K562 (cell line): ENCODE data around the gene UTP14C. TPM values are rescaled to one million over a fixed set of nuclear protein-coding genes. Genes with fewer than 3 reads are reported as not detected.
A peak's percentile ranks its signal among the peaks of the same experiment; 100 is the strongest.

ENCODE experiments used
- ATF3 ChIP-seq, 2 experiments: fragments of 450-650 bp in 1 of 2; sonication (generic) in 1 of 2; formaldehyde crosslinking in 1 of 2; IDR thresholded peaks in 1 of 2; conservative IDR thresholded peaks in 1 of 2; 2 replicates each; pipeline versions ENCODE4 v1.6.1 to v1.8.1; 2016 to 2023; ENCODE audit warnings: mild to moderate bottlenecking in 2 of 2, moderate library complexity in 2 of 2, inconsistent platforms in 1 of 2, missing genetic modification reagents in 1 of 2
- ATF7 ChIP-seq: fragments of 450-650 bp; IDR thresholded peaks from 2 replicates; pipeline ENCODE4 v1.7.1; 2014; ENCODE audit warnings: mild to moderate bottlenecking, moderate library complexity
- CBFB ChIP-seq: sonication (generic); formaldehyde crosslinking; IDR thresholded peaks from 2 replicates; pipeline ENCODE4 v1.4.0; 2020; ENCODE audit warnings: mild to moderate bottlenecking, missing genetic modification reagents
- CBX5 ChIP-seq: IDR thresholded peaks from 2 replicates; pipeline ENCODE4 v1.6.1; 2014; ENCODE audit warnings: low read depth, borderline replicate concordance
- CEBPB ChIP-seq: fragments of 450-650 bp; IDR thresholded peaks from 2 replicates; pipeline ENCODE4 v1.6.1; 2016; ENCODE audit warnings: missing genetic modification characterization, missing compliant biosample characterization
- CREB3 ChIP-seq: fragments of 450-650 bp; conservative IDR thresholded peaks from 2 replicates; pipeline ENCODE4 v1.6.1; 2016; ENCODE audit warnings: missing genetic modification characterization, low read depth, mild to moderate bottlenecking, missing compliant biosample characterization, moderate library complexity
- DMBX1 ChIP-seq: fragments of 250-450 bp; sonication (Bioruptor Pico); IDR thresholded peaks from 2 replicates; pipeline ENCODE4 v1.8.0; 2022; ENCODE audit warnings: inconsistent platforms, mild to moderate bottlenecking, moderate library complexity, borderline replicate concordance
- EP400 ChIP-seq: fragments of 450-650 bp; IDR thresholded peaks from 2 replicates; pipeline ENCODE4 v1.6.1; 2017; ENCODE audit warnings: antibody characterized with exemption, mild to moderate bottlenecking, moderate library complexity
- FOXK2 ChIP-seq, 2 experiments: fragments of 450-650 bp; IDR thresholded peaks in 1 of 2; conservative IDR thresholded peaks in 1 of 2; 2 replicates each; pipeline ENCODE4 v1.6.1; 2016; ENCODE audit warnings: low read depth in 2 of 2, mild to moderate bottlenecking in 1 of 2
- IRF9 ChIP-seq: fragments of 450-650 bp; IDR thresholded peaks from 2 replicates; pipeline ENCODE4 v1.6.1; 2016; ENCODE audit warnings: missing biosample characterization, missing genetic modification characterization
- JUN ChIP-seq, 2 experiments: sonication (generic) in 1 of 2; formaldehyde crosslinking in 1 of 2; IDR thresholded peaks; 2 replicates each; pipeline versions ENCODE4 v1.6.1 to v1.8.0; 2012 to 2022; ENCODE audit warnings: borderline replicate concordance in 2 of 2, mild to moderate bottlenecking in 2 of 2, improper control_type of control experiment in 1 of 2, low read depth in 1 of 2, low read length in 1 of 2, missing genetic modification reagents in 1 of 2
- JUND ChIP-seq, 2 experiments: IDR thresholded peaks; 2 replicates in 1 of 2; 3 replicates in 1 of 2; pipeline ENCODE4 v1.6.1; 2011; ENCODE audit warnings: borderline replicate concordance in 2 of 2, low read depth in 2 of 2, low read length in 2 of 2, improper control_type of control experiment in 1 of 2, missing biosample characterization in 1 of 2, missing genetic modification characterization in 1 of 2, missing genetic modification reagents in 1 of 2
- MEIS2 ChIP-seq: fragments of 450-650 bp; IDR thresholded peaks from 2 replicates; pipeline ENCODE4 v1.6.1; 2014; ENCODE audit warnings: mild to moderate bottlenecking; ENCODE audit not compliant: partially characterized antibody
- POLR2AphosphoS5 ChIP-seq: IDR thresholded peaks from 2 replicates; pipeline ENCODE4 v1.6.1; 2011; ENCODE audit warnings: mild to moderate bottlenecking, low read depth, low read length, moderate library complexity; ENCODE audit not compliant: control insufficient read depth, insufficient read depth
- RAD51 ChIP-seq: fragments of 450-650 bp; IDR thresholded peaks from 2 replicates; pipeline ENCODE4 v1.7.1; 2016; ENCODE audit warnings: low read depth, mild to moderate bottlenecking, borderline replicate concordance
- SUPT5H ChIP-seq: fragments of 450-650 bp; IDR thresholded peaks from 2 replicates; pipeline ENCODE4 v1.6.1; 2016
- TFAP4 ChIP-seq: sonication (generic); formaldehyde crosslinking; IDR thresholded peaks from 2 replicates; pipeline ENCODE4 v1.8.0; 2022; ENCODE audit warnings: missing genetic modification reagents, mild to moderate bottlenecking, moderate library complexity, borderline replicate concordance
- USF1 ChIP-seq: sonication (generic); formaldehyde crosslinking; IDR thresholded peaks from 2 replicates; pipeline ENCODE4 v1.9.0; 2022; ENCODE audit warnings: mild to moderate bottlenecking, missing genetic modification reagents
- USF2 ChIP-seq: sonication (generic); formaldehyde crosslinking; IDR thresholded peaks from 2 replicates; pipeline ENCODE4 v1.5.0; 2020; ENCODE audit warnings: missing genetic modification reagents
- polyA plus RNA-seq, 8 experiments: library from polyadenylated mRNA; depleted of rRNA in 4 of 8; stranded (reverse) in 5 of 8; unstranded in 3 of 8; fragments of >200 nt; fragmentation: Nextera tagmentation in 2 of 8; fragmentation: Illumina TruSeq in 1 of 8; extraction: Ambion mirVana in 2 of 8; extraction: Trizol in 1 of 8; gene quantifications; 2 replicates each; pipeline versions ENCODE4 v1.2.1 to v1.2.3, GENCODE V29; 2011 to 2014; ENCODE audit warnings: inconsistent platforms in 1 of 8, missing spikeins in 1 of 8
- total RNA-seq, 7 experiments: library from RNA; depleted of rRNA in 6 of 7; stranded (reverse); fragments of >200 nt in 6 of 7; fragmentation: Illumina TruSeq in 2 of 7; extraction: Trizol in 2 of 7; gene quantifications; 2 replicates each; pipeline versions ENCODE4 v1.2.1 to v1.2.3, GENCODE V29; 2011 to 2021; ENCODE audit warnings: low replicate concordance in 1 of 7

UTP14C gene
- total and polyA plus RNA-seq, 9 of the 15 experiments (the other 6 are each of a cell fraction or from before 2014, with no cell fraction given): 3.4 to 10.3 (median 6.0) TPM

- TF ChIP-seq CREB3: 0 out of 2 replicates have a peak, but pooled peaks have one; percentile 35
- 0 out of 2 replicates have a peak, but pooled peaks have one; percentile 19 for TF ChIP-seq POLR2AphosphoS5
- peak; percentile 68 for TF ChIP-seq EP400
- peak; percentile 64; the same call in 1 of the 2 replicates for TF ChIP-seq TFAP4 (CRISPR knock-in tag)
- TF ChIP-seq ATF3 (IDR thresholded peaks at IDR 0.05): peak; percentile 88
- TF ChIP-seq ATF3 (CRISPR knock-in tag; conservative IDR thresholded peaks at IDR 0.05): 0 out of 2 replicates have a peak, but pooled peaks have one; percentile 45
- TF ChIP-seq USF2 (CRISPR knock-in tag): peak; percentile 96
- peak; percentile 46; the same call in 1 of the 2 replicates for TF ChIP-seq JUND (IDR thresholded peaks at IDR 0.05; ENCODE audit: borderline replicate concordance, low read depth, low read length)
- no peak for TF ChIP-seq JUND (tag; IDR thresholded peaks at IDR 0.05; ENCODE audit: borderline replicate concordance, low read depth, low read length)
- peak; percentile 19; the same call in 1 of the 2 replicates for TF ChIP-seq JUN (IDR thresholded peaks at IDR 0.05; ENCODE audit: borderline replicate concordance, low read depth, low read length)
- no peak for TF ChIP-seq JUN (CRISPR knock-in tag; IDR thresholded peaks at IDR 0.05; ENCODE audit: borderline replicate concordance)
- peak; percentile 97 for TF ChIP-seq USF1 (CRISPR knock-in tag)
- no peak for TF ChIP-seq CBFB (CRISPR knock-in tag)
- TF ChIP-seq IRF9 (tag): peak; percentile 67; the same call in 1 of the 2 replicates
- no peak for TF ChIP-seq CBX5
- TF ChIP-seq SUPT5H: 0 out of 2 replicates have a peak, but pooled peaks have one; percentile 12
- TF ChIP-seq RAD51: peak; percentile 90
- TF ChIP-seq CEBPB: peak; percentile 98
- TF ChIP-seq DMBX1 (CRISPR knock-in tag): 0 out of 2 replicates have a peak, but pooled peaks have one; percentile 42
- TF ChIP-seq FOXK2 (conservative IDR thresholded peaks at IDR 0.05 in 1 of 2, IDR thresholded peaks at IDR 0.05 in 1 of 2; ENCODE audit: low read depth in 2 of 2): peak; percentile 66 to 70; a peak in 3 of 4 replicates
- TF ChIP-seq MEIS2: peak; percentile 53
- TF ChIP-seq ATF7: peak; percentile 79; the same call in 1 of the 2 replicates
These were observed 45.5 kb upstream of the UTP14C start (continued) for GRCh38 chr13:51978796-51979556.
